Peyer's patch (tissue), 4 donors: ENCODE results near the gene OR2Z1. TPM values are rescaled to one million over a fixed set of nuclear protein-coding genes. Genes with fewer than 3 reads are reported as not detected.

Experiments
- small RNA-seq, 2 donors: library from RNA; depleted of rRNA; stranded (forward); fragments of <200 nt; gene quantifications; one replicate each; pipeline ENCODE3, GENCODE V24; 2016
- total RNA-seq, 4 donors: library from RNA; depleted of rRNA; stranded (reverse); fragments of >200 nt; gene quantifications; one replicate each; pipeline ENCODE4 v1.1.0, GENCODE V29; 2016

Gene OR2Z1
- total RNA-seq, 4 donors from 2014 or later = not detected

Small RNA genes within 50 kb of the gene (small RNA-seq; reads per million reads assigned to genes)
- 0 reads per million in 2 donors for gene AC012616.1

Other genes with a start within 250 kb of the OR2Z1 start
- gene PRAM1, start 219.0 kb upstream of the OR2Z1 start, total RNA-seq = 1 to 10 TPM in 3 of 4 donors, not detected in 1; 1.6 to 8.3 (median 2.7) TPM
- gene ZNF414, start 207.5 kb upstream of the OR2Z1 start, total RNA-seq = 10 to 100 TPM; 12.4 to 45.2 (median 24.1) TPM
- 100 to 1,000 TPM in 1 of 4 donors, 10 to 100 TPM in 3; 10.8 to 168 (median 22.1) TPM for gene MYO1F, start 144.2 kb upstream of the OR2Z1 start, total RNA-seq
- gene ADAMTS10, start 110.9 kb upstream of the OR2Z1 start, total RNA-seq = 10 to 100 TPM in 3 of 4 donors, not detected in 1; 26.5 to 92.4 (median 37.2) TPM
- not detected for gene NFILZ, start 91.0 kb upstream of the OR2Z1 start, total RNA-seq
- gene ACTL9, start 22.8 kb upstream of the OR2Z1 start, total RNA-seq = not detected
- 10 to 100 TPM; 18.0 to 38.5 (median 30.2) TPM for gene ZNF558, start 110.7 kb downstream of the OR2Z1 start, total RNA-seq
- not detected for gene MBD3L1, start 110.7 kb downstream of the OR2Z1 start, total RNA-seq